Measurements from ENCODE around the gene DPP4. TPM values are rescaled to one million over a fixed set of nuclear protein-coding genes. Genes with fewer than 3 reads are reported as not detected.
"Not testable (repeated sequence)": the region's sequence is repeated elsewhere in the genome, so short reads cannot be mapped to it uniquely, and the experiment has no call there.

DPP4 gene
- total RNA-seq, 1 experiment from 2014 or later: 0.53 TPM

GRCh38 chr2:161972232-161972631 is 101.8 kb downstream of the DPP4 start:
- H3K27me3 ChIP-seq: no peaks in the 10 kb centered on the region
- no peaks in the 10 kb centered on the region for H3K9me3 ChIP-seq
- no peak for DNase-seq
- no peaks in the 10 kb centered on the region for H3K36me3 ChIP-seq
- no peak overlapping the region for H3K4me3 ChIP-seq

- Histone ChIP-seq H3K27me3 (no peaks in the 10 kb centered on the region), H3K4me3 (no peak overlapping the region), H3K36me3 (no peaks in the 10 kb centered on the region), H3K9me3 (no peaks in the 10 kb centered on the region)
- DNase-seq: no peak
Measured at GRCh38 chr2:161971551-161971950, 102.5 kb downstream of the DPP4 start.

GRCh38 chr2:161969159-161969558 is 104.9 kb downstream of the DPP4 start:
- Histone ChIP-seq H3K36me3 (no peaks in the 10 kb centered on the region), H3K4me3 (no peak overlapping the region), H3K9me3 (no peaks in the 10 kb centered on the region), H3K27me3 (no peaks in the 10 kb centered on the region)
- DNase-seq: no peak

GRCh38 chr2:161965994-161966393 is 108.0 kb downstream of the DPP4 start:
- Histone ChIP-seq H3K36me3 (no peaks in the 10 kb centered on the region), H3K9me3 (no peaks in the 10 kb centered on the region), H3K4me3 (no peak overlapping the region), H3K27me3 (no peaks in the 10 kb centered on the region)
- DNase-seq: no peak

- no peaks in the 10 kb centered on the region for H3K36me3 ChIP-seq
- H3K9me3 ChIP-seq: no peaks in the 10 kb centered on the region
- H3K27me3 ChIP-seq: no peaks in the 10 kb centered on the region
- no peak overlapping the region for H3K4me3 ChIP-seq
- no peak for DNase-seq
Measured at GRCh38 chr2:161964160-161964559, 109.9 kb downstream of the DPP4 start.

- Histone ChIP-seq H3K36me3 (no peaks in the 10 kb centered on the region), H3K9me3 (no peaks in the 10 kb centered on the region), H3K4me3 (no peak overlapping the region), H3K27me3 (no peaks in the 10 kb centered on the region)
- no peak for DNase-seq
Measured at GRCh38 chr2:161962160-161962559, 111.9 kb downstream of the DPP4 start.

GRCh38 chr2:161961061-161961460 is 113.0 kb downstream of the DPP4 start:
- DNase-seq: no peak
- no peaks in the 10 kb centered on the region for H3K27me3 ChIP-seq
- H3K9me3 ChIP-seq: no peaks in the 10 kb centered on the region
- H3K4me3 ChIP-seq: no peak overlapping the region
- H3K36me3 ChIP-seq: no peaks in the 10 kb centered on the region

GRCh38 chr2:161956738-161957137 is 117.3 kb downstream of the DPP4 start:
- no peak overlapping the region for H3K4me3 ChIP-seq
- DNase-seq: no peak
- H3K36me3 ChIP-seq: no peaks in the 10 kb centered on the region
- no peaks in the 10 kb centered on the region for H3K27me3 ChIP-seq
- H3K9me3 ChIP-seq: no peaks in the 10 kb centered on the region

- no peaks in the 10 kb centered on the region for H3K36me3 ChIP-seq
- H3K9me3 ChIP-seq: no peaks in the 10 kb centered on the region
- DNase-seq: no peak
- H3K4me3 ChIP-seq: no peak overlapping the region
- H3K27me3 ChIP-seq: no peaks in the 10 kb centered on the region
Measured at GRCh38 chr2:161955211-161955610, 118.8 kb downstream of the DPP4 start.

GRCh38 chr2:161954103-161954502 is 119.9 kb downstream of the DPP4 start:
- Histone ChIP-seq H3K9me3 (no peaks in the 10 kb centered on the region), H3K27me3 (no peaks in the 10 kb centered on the region), H3K36me3 (no peaks in the 10 kb centered on the region), H3K4me3 (no peak overlapping the region)
- no peak for DNase-seq

GRCh38 chr2:161953367-161953766 is 120.6 kb downstream of the DPP4 start:
- H3K36me3 ChIP-seq, H3K4me3 ChIP-seq, H3K9me3 ChIP-seq, DNase-seq, H3K27me3 ChIP-seq: not testable (repeated sequence)

GRCh38 chr2:161952783-161953191 is 121.2 kb downstream of the DPP4 start:
- no peak for DNase-seq
- H3K9me3 ChIP-seq: no peaks in the 10 kb centered on the region
- no peak overlapping the region for H3K4me3 ChIP-seq
- no peaks in the 10 kb centered on the region for H3K27me3 ChIP-seq
- H3K36me3 ChIP-seq: no peaks in the 10 kb centered on the region

- DNase-seq: no peak
- Histone ChIP-seq H3K27me3 (peaks cover 6% of the 10 kb centered on the region), H3K9me3 (no peaks in the 10 kb centered on the region), H3K4me3 (no peak overlapping the region), H3K36me3 (no peaks in the 10 kb centered on the region)
Measured at GRCh38 chr2:161947836-161948235, 126.2 kb downstream of the DPP4 start.

GRCh38 chr2:161947406-161947805 is 126.6 kb downstream of the DPP4 start:
- peaks cover 6% of the 10 kb centered on the region for H3K27me3 ChIP-seq
- no peak overlapping the region for H3K4me3 ChIP-seq
- H3K36me3 ChIP-seq: no peaks in the 10 kb centered on the region
- H3K9me3 ChIP-seq: no peaks in the 10 kb centered on the region
- no peak for DNase-seq

- Histone ChIP-seq H3K27me3 (peaks cover 6% of the 10 kb centered on the region), H3K9me3 (no peaks in the 10 kb centered on the region), H3K36me3 (no peaks in the 10 kb centered on the region), H3K4me3 (no peak overlapping the region)
- DNase-seq: no peak
Measured at GRCh38 chr2:161946489-161947107, 127.4 kb downstream of the DPP4 start.

- Histone ChIP-seq H3K4me3 (no peak overlapping the region), H3K9me3 (no peaks in the 10 kb centered on the region), H3K36me3 (no peaks in the 10 kb centered on the region), H3K27me3 (peaks cover 6% of the 10 kb centered on the region)
- DNase-seq: no peak
Measured at GRCh38 chr2:161943011-161943410, 131.0 kb downstream of the DPP4 start.
